ENCODE measurements around the gene LRRC46.
A peak's percentile ranks its signal among the peaks of the same experiment; 100 is the strongest.

Gene LRRC46

DNA sequence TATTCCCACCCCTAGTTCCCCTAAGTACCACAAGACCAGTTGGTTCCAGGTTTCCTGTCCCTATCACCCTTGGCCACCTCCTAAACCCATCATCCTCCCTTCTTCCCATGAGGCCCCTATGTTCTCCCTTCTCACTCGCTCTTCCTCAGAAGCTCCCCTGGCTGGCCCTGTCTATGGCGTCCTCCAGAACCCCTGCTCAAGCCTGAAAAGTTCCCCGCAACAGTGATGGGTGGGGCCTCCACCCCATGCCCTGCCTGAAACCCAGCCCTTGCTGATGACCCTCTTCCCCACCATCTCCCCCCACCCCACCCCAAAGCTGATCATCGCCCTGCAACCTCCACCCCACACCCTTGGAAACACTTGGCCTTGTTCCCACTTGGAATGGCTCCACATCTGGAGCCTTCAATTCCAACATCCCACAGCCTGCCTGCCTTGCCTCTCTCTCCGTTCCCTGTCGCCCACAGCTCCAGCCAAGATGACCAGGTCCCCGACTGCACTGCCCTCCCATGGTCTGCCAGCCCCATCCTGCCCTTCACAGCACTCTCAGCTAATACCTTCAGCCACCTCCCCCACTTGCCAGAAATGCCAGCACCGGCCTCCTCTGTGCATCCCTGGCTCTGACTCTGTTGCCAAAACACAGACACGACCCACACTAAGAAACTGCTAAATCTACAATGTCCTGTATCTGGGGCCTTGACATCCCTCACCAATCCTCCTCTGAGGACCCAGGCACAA is 20.4 kb upstream of the LRRC46 start:
- peaks cover 48 to 67% of the 10 kb centered on the region in 2 donors for H3K36me3 ChIP-seq (ENCODE audit: control insufficient read depth in 1 of 2, insufficient read depth in 2 of 2, low read length in 2 of 2)
- H3K27me3 ChIP-seq (ENCODE audit: low read depth, low read length): no peaks in the 10 kb centered on the region
- H3K27ac ChIP-seq (ENCODE audit: low read length): peak overlapping the region; percentile 63
- no peaks in the 10 kb centered on the region for H3K9me3 ChIP-seq (ENCODE audit: control insufficient read depth in 1 of 2, low read length in 2 of 2)
- H3K4me3 ChIP-seq (ENCODE audit: low read depth in 1 of 2, low read length in 2 of 2): no peak overlapping the region
- H3K4me1 ChIP-seq (ENCODE audit: control insufficient read depth in 1 of 2, insufficient read depth in 2 of 2, low read length in 2 of 2): no peaks in the 10 kb centered on the region

DNA sequence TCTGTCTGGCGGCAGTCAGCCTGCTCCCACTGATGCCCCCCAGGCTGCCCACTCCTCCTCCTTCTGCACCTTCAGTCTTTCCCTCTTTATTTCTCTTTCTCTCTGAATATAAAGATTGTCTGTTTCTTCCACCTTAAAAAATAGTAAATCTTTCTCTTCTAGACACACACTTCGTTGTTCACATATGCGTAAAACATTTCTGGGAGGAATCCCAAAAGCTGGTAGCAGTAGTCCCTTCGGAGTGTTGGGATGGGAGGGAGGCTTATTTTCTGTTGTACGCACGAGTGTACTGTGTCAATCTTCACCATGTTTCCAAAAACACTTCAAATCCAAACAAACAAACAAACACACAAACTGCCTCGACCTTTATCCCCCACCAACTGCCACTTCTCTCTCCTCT is 19.8 kb upstream of the LRRC46 start:
- H3K9me3 ChIP-seq (ENCODE audit: control insufficient read depth in 1 of 2, low read length in 2 of 2): no peaks in the 10 kb centered on the region
- no peaks in the 10 kb centered on the region for H3K27me3 ChIP-seq (ENCODE audit: low read depth, low read length)
- H3K4me1 ChIP-seq (ENCODE audit: control insufficient read depth in 1 of 2, insufficient read depth in 2 of 2, low read length in 2 of 2): no peaks in the 10 kb centered on the region
- no peak overlapping the region for H3K4me3 ChIP-seq (ENCODE audit: low read depth in 1 of 2, low read length in 2 of 2)
- H3K36me3 ChIP-seq (ENCODE audit: control insufficient read depth in 1 of 2, insufficient read depth in 2 of 2, low read length in 2 of 2): peaks cover 52 to 70% of the 10 kb centered on the region in 2 donors
- H3K27ac ChIP-seq (ENCODE audit: low read length): no peak overlapping the region

DNA sequence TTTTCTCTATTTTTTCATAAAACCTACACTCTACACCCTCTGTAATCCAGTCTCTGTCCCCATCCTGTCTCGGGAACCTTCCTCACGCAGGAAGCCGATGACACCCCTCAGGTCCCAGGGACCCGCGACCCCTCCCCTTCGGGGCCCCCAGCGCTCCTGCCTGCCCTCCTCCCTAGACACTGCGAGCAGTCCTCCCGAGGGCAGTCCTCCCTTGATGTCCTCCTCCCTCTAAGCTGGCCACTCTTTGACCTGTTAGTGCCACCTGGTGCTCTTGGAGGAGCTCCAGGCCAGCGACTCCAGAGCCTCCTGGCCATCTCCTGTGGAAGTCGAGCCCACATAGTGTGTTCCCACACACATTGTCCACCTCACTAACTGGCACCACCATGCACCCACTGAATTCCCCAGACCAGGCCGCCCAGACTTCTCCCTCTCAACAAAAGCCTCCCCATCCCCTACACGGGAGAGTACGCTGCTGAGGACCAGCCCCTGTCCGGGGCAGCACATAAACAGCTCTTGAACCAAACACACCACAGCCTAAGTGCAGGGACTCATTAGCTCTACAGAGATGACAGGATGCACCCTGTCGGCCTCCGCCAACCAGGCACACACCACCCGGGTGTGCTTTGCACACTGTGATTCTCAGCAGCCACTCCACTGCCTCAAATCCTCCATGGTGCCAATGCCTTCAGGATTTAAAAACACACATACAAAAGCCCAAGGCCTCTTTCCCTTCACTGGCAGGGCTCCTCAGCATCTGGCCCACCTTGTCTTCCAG is 19.1 kb upstream of the LRRC46 start:
- Histone ChIP-seq H3K4me3 (ENCODE audit: low read depth in 1 of 2, low read length in 2 of 2) (no peak overlapping the region), H3K36me3 (ENCODE audit: control insufficient read depth in 1 of 2, insufficient read depth in 2 of 2, low read length in 2 of 2) (peaks cover 50 to 70% of the 10 kb centered on the region in 2 donors), H3K9me3 (ENCODE audit: control insufficient read depth in 1 of 2, low read length in 2 of 2) (no peaks in the 10 kb centered on the region), H3K27me3 (ENCODE audit: low read depth, low read length) (no peaks in the 10 kb centered on the region), H3K4me1 (ENCODE audit: control insufficient read depth in 1 of 2, insufficient read depth in 2 of 2, low read length in 2 of 2) (no peaks in the 10 kb centered on the region), H3K27ac (ENCODE audit: low read length) (no peak overlapping the region)

DNA sequence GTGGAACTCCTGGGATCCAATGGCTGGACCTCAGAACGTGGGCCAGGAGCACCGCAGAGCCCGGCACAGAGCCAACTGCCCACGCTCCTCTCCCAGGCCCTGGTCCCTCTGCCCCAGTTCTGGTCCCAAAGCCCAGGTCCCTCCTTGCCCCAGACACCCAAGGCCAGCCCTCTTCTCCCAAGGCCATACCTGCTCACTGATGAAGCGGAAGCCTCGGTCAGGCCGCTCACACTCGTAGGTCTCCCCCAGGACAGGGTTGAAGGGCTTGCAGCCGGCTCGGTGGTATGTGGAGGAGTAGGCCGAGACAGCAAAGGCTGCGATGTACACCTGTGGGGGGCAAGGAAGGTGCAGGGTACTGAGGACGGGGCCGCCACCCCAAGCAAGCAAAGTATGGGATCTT is 18.4 kb upstream of the LRRC46 start:
- Histone ChIP-seq H3K36me3 (ENCODE audit: control insufficient read depth in 1 of 2, insufficient read depth in 2 of 2, low read length in 2 of 2) (peaks cover 51 to 70% of the 10 kb centered on the region in 2 donors), H3K27me3 (ENCODE audit: low read depth, low read length) (no peaks in the 10 kb centered on the region), H3K4me3 (ENCODE audit: low read depth in 1 of 2, low read length in 2 of 2) (no peak overlapping the region), H3K4me1 (ENCODE audit: control insufficient read depth in 1 of 2, insufficient read depth in 2 of 2, low read length in 2 of 2) (no peaks in the 10 kb centered on the region), H3K27ac (ENCODE audit: low read length) (no peak overlapping the region), H3K9me3 (ENCODE audit: control insufficient read depth in 1 of 2, low read length in 2 of 2) (no peaks in the 10 kb centered on the region)

DNA sequence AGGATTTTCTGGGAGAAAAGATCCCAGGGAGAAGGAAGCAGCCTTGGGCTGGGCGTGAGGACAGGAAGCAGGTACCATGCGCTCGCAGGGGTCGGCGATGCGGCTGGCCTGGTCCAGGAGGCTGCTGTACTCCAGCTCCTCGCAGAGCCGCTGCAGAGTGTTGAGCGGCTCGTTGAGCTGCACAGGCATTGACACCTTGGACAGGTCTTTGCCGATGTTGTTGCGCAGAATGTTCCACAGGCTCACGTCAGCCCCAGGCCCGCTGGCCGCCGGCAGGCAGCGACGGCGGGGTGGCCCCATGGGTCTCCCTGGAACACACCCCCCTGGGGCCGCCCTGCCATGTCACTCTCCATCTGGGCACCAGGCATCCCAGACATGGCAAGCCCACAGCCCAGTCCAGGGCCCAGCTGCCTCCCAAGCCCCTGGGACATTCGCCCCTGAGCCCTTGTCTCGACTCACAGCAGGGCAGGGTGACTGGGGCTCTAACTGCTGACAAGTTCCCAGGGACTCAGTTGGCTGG is 17.9 kb upstream of the LRRC46 start:
- no peak overlapping the region for H3K4me3 ChIP-seq (ENCODE audit: low read depth in 1 of 2, low read length in 2 of 2)
- H3K27ac ChIP-seq (ENCODE audit: low read length): no peak overlapping the region
- peaks cover 52 to 70% of the 10 kb centered on the region in 2 donors for H3K36me3 ChIP-seq (ENCODE audit: control insufficient read depth in 1 of 2, insufficient read depth in 2 of 2, low read length in 2 of 2)
- H3K27me3 ChIP-seq (ENCODE audit: low read depth, low read length): no peaks in the 10 kb centered on the region
- no peaks in the 10 kb centered on the region for H3K9me3 ChIP-seq (ENCODE audit: control insufficient read depth in 1 of 2, low read length in 2 of 2)
- H3K4me1 ChIP-seq (ENCODE audit: control insufficient read depth in 1 of 2, insufficient read depth in 2 of 2, low read length in 2 of 2): no peaks in the 10 kb centered on the region

DNA sequence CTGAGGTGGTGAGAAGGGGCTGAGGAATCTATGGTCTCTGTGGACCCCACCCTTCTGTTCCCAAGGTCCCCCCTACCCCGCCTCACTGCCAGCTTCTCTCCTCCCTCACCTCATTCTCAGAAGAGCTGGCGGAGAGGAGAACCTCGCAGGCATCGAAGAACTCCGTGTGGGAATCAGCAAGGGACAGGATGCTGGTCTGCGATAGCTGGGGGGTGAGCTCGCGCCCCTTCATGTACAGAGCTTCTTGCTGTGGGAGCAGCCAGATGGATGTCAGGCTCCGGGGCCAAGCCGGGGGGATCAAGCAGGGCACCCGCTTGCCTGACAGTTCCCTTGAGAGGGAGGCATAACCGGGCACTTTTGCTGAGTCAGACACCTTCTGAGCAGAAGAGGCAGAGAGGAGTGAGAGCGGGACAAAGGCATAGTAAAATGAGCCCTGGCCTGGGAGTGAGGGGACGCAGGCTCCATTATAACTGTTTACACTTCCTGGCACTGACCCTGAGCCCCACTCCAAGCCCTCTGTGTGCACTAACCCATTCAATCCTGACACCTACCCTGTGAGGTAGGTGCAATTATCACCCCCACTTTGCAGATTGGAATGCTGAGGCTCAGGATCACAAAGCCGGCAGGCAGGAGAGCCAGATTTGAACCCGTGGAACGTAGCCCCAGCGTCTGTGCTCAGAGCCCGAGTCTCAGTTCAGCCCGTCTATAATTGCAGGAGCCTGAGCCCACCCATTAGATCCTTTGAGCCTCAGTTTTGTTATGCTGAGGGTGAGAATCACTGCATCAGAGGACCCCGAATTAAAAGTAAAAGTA is 16.2 kb upstream of the LRRC46 start:
- peaks cover 46 to 60% of the 10 kb centered on the region in 2 donors for H3K36me3 ChIP-seq (ENCODE audit: control insufficient read depth in 1 of 2, insufficient read depth in 2 of 2, low read length in 2 of 2)
- no peak overlapping the region for H3K4me3 ChIP-seq (ENCODE audit: low read depth in 1 of 2, low read length in 2 of 2)
- H3K27me3 ChIP-seq (ENCODE audit: low read depth, low read length): no peaks in the 10 kb centered on the region
- no peak overlapping the region for H3K27ac ChIP-seq (ENCODE audit: low read length)
- H3K4me1 ChIP-seq (ENCODE audit: control insufficient read depth in 1 of 2, insufficient read depth in 2 of 2, low read length in 2 of 2): peaks cover 0 to 5% of the 10 kb centered on the region in 2 donors
- H3K9me3 ChIP-seq (ENCODE audit: control insufficient read depth in 1 of 2, low read length in 2 of 2): no peaks in the 10 kb centered on the region

DNA sequence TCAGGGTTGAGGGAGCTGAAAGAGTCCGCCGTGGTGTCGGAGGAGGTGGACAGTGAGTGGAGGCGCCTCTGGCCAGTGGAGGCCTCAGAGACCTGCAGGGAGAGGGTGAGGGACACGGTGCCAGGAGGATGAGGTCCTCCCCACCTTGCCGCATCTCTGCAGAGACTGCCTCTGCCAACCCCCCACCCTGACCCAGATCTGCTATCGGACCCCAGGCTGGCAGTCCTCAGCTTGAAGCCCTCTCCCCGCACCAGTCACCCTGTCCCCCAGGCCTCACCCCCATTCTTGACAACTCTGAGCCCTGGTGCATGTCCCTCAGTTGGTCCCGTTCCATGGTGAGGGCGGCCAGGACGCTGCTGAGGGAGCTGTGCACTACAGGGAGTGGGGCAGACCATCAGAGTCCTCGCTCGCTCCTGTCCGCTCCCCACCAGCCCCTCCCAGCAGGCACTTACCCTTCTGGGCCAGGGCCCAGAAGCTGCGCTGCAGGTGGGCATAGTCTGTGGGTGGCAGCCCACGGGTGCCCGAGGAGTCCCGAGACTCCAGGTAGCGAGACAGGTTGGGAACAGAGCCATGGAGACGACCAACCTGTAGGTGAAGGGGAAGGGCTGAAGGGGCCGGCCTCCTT is 15.2 kb upstream of the LRRC46 start:
- no peaks in the 10 kb centered on the region for H3K9me3 ChIP-seq (ENCODE audit: control insufficient read depth in 1 of 2, low read length in 2 of 2)
- no peak overlapping the region for H3K27ac ChIP-seq (ENCODE audit: low read length)
- H3K27me3 ChIP-seq (ENCODE audit: low read depth, low read length): no peaks in the 10 kb centered on the region
- peaks cover 46 to 60% of the 10 kb centered on the region in 2 donors for H3K36me3 ChIP-seq (ENCODE audit: control insufficient read depth in 1 of 2, insufficient read depth in 2 of 2, low read length in 2 of 2)
- peaks cover 6 to 14% of the 10 kb centered on the region in 2 donors for H3K4me1 ChIP-seq (ENCODE audit: control insufficient read depth in 1 of 2, insufficient read depth in 2 of 2, low read length in 2 of 2)
- no peak overlapping the region for H3K4me3 ChIP-seq (ENCODE audit: low read depth in 1 of 2, low read length in 2 of 2)

DNA sequence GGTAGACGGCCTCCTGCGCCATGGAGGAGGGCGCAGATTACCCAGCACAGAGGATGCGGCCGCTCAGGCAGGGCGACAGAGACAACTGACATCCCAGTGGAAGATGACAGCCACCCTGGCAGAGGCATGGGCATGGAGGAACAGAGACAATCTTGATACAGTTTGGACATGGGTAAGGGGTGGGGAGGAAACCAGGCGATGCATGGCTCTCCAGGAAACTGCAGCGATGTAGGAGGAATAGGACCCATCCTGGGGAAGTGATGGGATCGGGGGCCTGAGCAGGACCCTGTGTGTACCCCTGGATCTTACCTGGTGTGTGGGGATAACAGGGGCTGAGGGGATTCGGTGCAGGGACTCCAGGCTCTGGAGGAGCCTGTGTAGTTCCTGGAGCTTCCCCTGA is 14.5 kb upstream of the LRRC46 start:
- no peaks in the 10 kb centered on the region for H3K27me3 ChIP-seq (ENCODE audit: low read depth, low read length)
- no peak overlapping the region for H3K27ac ChIP-seq (ENCODE audit: low read length)
- no peak overlapping the region for H3K4me3 ChIP-seq (ENCODE audit: low read depth in 1 of 2, low read length in 2 of 2)
- H3K4me1 ChIP-seq (ENCODE audit: control insufficient read depth in 1 of 2, insufficient read depth in 2 of 2, low read length in 2 of 2): peaks cover 7 to 21% of the 10 kb centered on the region in 2 donors
- no peaks in the 10 kb centered on the region for H3K9me3 ChIP-seq (ENCODE audit: control insufficient read depth in 1 of 2, low read length in 2 of 2)
- peaks cover 46 to 60% of the 10 kb centered on the region in 2 donors for H3K36me3 ChIP-seq (ENCODE audit: control insufficient read depth in 1 of 2, insufficient read depth in 2 of 2, low read length in 2 of 2)

DNA sequence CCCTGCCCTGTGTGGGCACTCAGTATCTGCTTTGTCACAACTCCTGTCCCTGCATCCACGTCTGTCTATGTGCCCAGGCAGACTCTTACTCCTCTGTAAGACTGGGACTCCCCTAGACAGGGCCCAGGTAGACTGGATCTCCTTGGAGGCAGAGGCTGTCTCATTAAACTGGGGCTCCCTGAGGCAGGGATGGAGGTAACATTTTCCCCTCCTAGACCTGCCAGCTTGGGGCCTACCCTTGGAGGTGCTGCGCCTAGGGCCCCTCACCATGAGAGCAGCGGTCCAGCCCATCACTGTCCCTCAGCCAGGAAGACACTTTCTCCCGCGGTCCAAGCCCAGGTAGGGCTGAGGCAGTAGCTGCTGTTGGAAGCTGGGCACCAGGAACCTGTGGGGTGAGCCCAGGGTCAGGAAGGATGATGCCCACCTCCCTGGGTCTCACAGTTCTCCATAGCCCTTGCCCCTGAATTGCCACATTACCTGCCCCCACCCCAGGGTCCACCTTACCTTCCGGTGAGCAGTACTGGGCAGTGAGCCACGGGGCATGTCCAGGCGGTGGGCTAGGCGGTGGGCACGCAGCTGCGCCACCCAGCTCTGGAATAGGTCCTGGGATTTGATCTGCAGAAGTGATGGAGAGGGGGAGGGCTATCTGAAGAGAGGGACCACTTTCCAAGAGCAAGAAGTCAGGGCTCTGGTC is 13.3 kb upstream of the LRRC46 start:
- H3K9me3 ChIP-seq (ENCODE audit: control insufficient read depth in 1 of 2, low read length in 2 of 2): no peaks in the 10 kb centered on the region
- no peak overlapping the region for H3K27ac ChIP-seq (ENCODE audit: low read length)
- H3K36me3 ChIP-seq (ENCODE audit: control insufficient read depth in 1 of 2, insufficient read depth in 2 of 2, low read length in 2 of 2): peaks cover 40 to 53% of the 10 kb centered on the region in 2 donors
- H3K27me3 ChIP-seq (ENCODE audit: low read depth, low read length): no peaks in the 10 kb centered on the region
- H3K4me1 ChIP-seq (ENCODE audit: control insufficient read depth in 1 of 2, insufficient read depth in 2 of 2, low read length in 2 of 2): peaks cover 10 to 24% of the 10 kb centered on the region in 2 donors
- H3K4me3 ChIP-seq (ENCODE audit: low read depth in 1 of 2, low read length in 2 of 2): no peak overlapping the region

DNA sequence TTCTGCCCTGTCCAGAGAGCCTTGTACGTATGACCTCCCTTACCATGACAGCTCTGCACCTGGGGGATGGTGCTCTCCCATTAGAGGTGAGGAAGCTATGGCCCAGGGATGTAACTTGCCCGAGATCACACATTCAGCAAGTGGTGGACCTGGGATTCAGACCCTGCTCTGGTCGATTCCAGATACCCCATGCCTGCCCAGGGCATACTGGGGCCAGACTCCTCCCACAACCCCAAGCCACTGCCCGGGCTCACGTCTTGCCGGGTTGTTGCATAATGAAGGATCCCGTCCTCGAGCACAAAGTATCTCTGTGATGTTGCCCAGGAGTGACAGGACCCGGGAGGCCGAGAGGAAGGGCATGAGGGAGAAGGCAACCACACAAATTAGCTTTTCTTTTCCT is 12.0 kb upstream of the LRRC46 start:
- Histone ChIP-seq H3K27ac (ENCODE audit: low read length) (no peak overlapping the region), H3K4me1 (ENCODE audit: control insufficient read depth in 1 of 2, insufficient read depth in 2 of 2, low read length in 2 of 2) (peaks cover 10 to 24% of the 10 kb centered on the region in 2 donors), H3K9me3 (ENCODE audit: control insufficient read depth in 1 of 2, low read length in 2 of 2) (no peaks in the 10 kb centered on the region), H3K4me3 (ENCODE audit: low read depth in 1 of 2, low read length in 2 of 2) (no peak overlapping the region), H3K27me3 (ENCODE audit: low read depth, low read length) (no peaks in the 10 kb centered on the region), H3K36me3 (ENCODE audit: control insufficient read depth in 1 of 2, insufficient read depth in 2 of 2, low read length in 2 of 2) (peaks cover 48 to 58% of the 10 kb centered on the region in 2 donors)

Measured in muscle layer of duodenum (tissue), 2 donors.